ENCODE results near the gene MED12L. TPM values are rescaled to one million over a fixed set of nuclear protein-coding genes. Genes with fewer than 3 reads are reported as not detected.

Gene MED12L
- total and polyA plus RNA-seq, 9 of the 15 experiments (the other 6 are each of a cell fraction or from before 2014, with no cell fraction given): not detected

GRCh38 chr3:151214459-151214858 lies 129.0 kb downstream of the MED12L start:
- Histone ChIP-seq H3K9me3 (replicated peaks; ENCODE audit: control insufficient read depth, insufficient read depth, low read depth, low read length) (no peaks in the 10 kb centered on the region), H3K27me3 (ENCODE audit: control insufficient read depth in 2 of 2, insufficient read depth in 2 of 2, low read length in 2 of 2) (no peaks in the 10 kb centered on the region; a peak in 1 of 5 replicates), H3K9me1 (ENCODE audit: control insufficient read depth, insufficient read depth, low read length) (no peaks in the 10 kb centered on the region), H3K4me3 (no peak overlapping the region), H2AFZ (ENCODE audit: low read depth, low read length) (no peak overlapping the region), H3K27ac (ENCODE audit: extremely low read depth, low read depth, low read length) (no peak overlapping the region), H3K36me3 (ENCODE audit: control insufficient read depth, insufficient read depth, low read length) (no peaks in the 10 kb centered on the region), H3K9ac (ENCODE audit: insufficient read depth in 1 of 2, low read depth in 2 of 2, low read length in 2 of 2) (no peak overlapping the region), H3K4me2 (ENCODE audit: insufficient read depth, low read length) (no peak overlapping the region), H3K79me2 (ENCODE audit: control insufficient read depth, insufficient read depth, low read length) (no peaks in the 10 kb centered on the region), H3K4me1 (replicated peaks in 1 of 2; ENCODE audit: control insufficient read depth in 2 of 2, insufficient read depth in 2 of 2, low read length in 2 of 2) (no peaks in the 10 kb centered on the region), H4K20me1 (replicated peaks; ENCODE audit: control insufficient read depth, insufficient read depth, low read length) (no peaks in the 10 kb centered on the region)
- FAIRE-seq: no peak
- intact Hi-C loops (cut with micrococcal nuclease) (no loop called here), in situ Hi-C loops (cut with MboI) (no loop called here)
- DNase-seq (ENCODE audit: extremely low read depth in 1 of 4, low spot score in 3 of 4): no peak
- CTCF ChIA-PET (ENCODE audit: low intra/inter-chr PET ratio): no interaction called here
- ATAC-seq: no peak
- POLR2A ChIA-PET: no interaction called here
- TF ChIP-seq ZNF512 (tag; IDR thresholded peaks at IDR 0.05): peak; percentile 28; the same call in 1 of the 2 replicates
- no peak for TF ChIP-seq KLF13 (tag; IDR thresholded peaks at IDR 0.05; ENCODE audit: borderline replicate concordance, low read depth)
- WGBS (ENCODE audit: insufficient coverage, low coverage, missing lambda C conversion rate): 0% methylated on average over 1 of the region's 1 CpG
- BruUV-seq (replicated peaks): no TSS peak

All from K562 (cell line).